Measurements from ENCODE around the gene DUSP28.

Gene DUSP28

DNA sequence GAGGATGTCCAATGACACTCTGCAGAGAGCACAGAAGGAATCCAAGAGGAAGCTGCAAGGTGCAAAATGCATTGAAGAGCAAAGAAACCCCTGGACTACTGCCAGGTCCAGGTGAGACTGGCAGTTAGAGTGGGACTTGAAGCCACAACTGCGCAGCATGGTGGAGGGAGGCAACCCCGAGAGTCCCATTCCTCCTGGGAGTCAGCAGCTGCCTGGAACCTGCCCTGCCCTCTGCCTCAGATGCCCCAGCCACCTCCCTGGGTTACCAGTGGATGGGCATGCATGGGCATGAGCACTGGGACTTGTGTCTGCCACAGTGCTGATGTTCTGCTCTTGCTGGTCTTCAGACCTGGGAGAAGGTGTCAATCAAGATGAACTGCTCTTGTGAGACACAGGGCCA is 45.5 kb upstream of the DUSP28 start (continued):
- TF ChIP-seq, protein P1, sequence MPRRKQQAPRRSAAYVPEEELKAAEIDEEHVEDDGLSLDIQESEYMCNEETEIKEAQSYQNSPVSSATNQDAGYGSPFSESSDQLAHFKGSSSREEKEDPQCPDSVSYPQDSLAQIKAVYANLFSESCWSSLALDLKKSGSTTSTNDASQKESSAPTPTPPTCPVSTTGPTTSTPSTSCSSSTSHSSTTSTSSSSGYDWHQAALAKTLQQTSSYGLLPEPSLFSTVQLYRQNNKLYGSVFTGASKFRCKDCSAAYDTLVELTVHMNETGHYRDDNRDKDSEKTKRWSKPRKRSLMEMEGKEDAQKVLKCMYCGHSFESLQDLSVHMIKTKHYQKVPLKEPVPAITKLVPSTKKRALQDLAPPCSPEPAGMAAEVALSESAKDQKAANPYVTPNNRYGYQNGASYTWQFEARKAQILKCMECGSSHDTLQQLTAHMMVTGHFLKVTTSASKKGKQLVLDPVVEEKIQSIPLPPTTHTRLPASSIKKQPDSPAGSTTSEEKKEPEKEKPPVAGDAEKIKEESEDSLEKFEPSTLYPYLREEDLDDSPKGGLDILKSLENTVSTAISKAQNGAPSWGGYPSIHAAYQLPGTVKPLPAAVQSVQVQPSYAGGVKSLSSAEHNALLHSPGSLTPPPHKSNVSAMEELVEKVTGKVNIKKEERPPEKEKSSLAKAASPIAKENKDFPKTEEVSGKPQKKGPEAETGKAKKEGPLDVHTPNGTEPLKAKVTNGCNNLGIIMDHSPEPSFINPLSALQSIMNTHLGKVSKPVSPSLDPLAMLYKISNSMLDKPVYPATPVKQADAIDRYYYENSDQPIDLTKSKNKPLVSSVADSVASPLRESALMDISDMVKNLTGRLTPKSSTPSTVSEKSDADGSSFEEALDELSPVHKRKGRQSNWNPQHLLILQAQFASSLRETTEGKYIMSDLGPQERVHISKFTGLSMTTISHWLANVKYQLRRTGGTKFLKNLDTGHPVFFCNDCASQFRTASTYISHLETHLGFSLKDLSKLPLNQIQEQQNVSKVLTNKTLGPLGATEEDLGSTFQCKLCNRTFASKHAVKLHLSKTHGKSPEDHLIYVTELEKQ (tag by site-specific recombination; IDR thresholded peaks at IDR 0.05; ENCODE audit: borderline replicate concordance), result no peak
- TF ChIP-seq ZNF211 (tag by site-specific recombination; IDR thresholded peaks at IDR 0.05; ENCODE audit: low read depth), result no peak
- TF ChIP-seq ZSCAN16 (tag by site-specific recombination; IDR thresholded peaks at IDR 0.05), result no peak
- no peak for TF ChIP-seq ZEB2 (tag by site-specific recombination; IDR thresholded peaks at IDR 0.05)
- TF ChIP-seq SCRT1 (tag by site-specific recombination; IDR thresholded peaks at IDR 0.05; ENCODE audit: borderline replicate concordance), result no peak
- no peak for TF ChIP-seq HOXD13 (CRISPR knock-in tag; IDR thresholded peaks at IDR 0.05; ENCODE audit: borderline replicate concordance)
- TF ChIP-seq ZNF292 (tag by site-specific recombination; IDR thresholded peaks at IDR 0.05; ENCODE audit: borderline replicate concordance, low read depth), result no peak

DNA sequence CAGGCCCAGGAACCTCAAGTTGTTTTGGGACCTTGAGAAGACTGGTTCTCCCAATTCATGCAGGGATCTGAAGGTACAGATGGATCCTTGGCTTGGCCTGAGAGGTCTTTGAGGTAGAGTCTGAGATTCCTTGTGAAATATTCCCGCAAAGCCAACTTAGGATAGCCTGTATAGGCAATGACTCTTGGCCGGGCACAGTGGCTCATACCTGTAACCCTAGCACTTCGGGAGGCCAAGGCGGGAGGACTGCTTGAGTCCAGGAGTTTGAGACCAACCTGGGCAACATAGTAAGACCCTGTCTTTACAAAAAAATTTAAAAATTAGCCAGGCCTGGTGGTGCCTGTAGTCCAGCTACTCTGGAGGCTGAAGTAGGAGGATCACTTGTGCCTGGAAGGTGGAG is 42.8 kb upstream of the DUSP28 start:
- POLR2A ChIA-PET, result no interaction called here
- peaks cover 0 to 2% of the 10 kb centered on the region in 2 experiments; a peak in 1 of 3 replicates for H3K36me3 ChIP-seq (ENCODE audit: control insufficient read depth in 2 of 2, insufficient read depth in 1 of 2, low read length in 2 of 2)
- no peaks in the 10 kb centered on the region for H3K4me1 ChIP-seq (ENCODE audit: control insufficient read depth, insufficient read depth, low read length)
- no peak overlapping the region for H3K4me3 ChIP-seq (ENCODE audit: low read depth, low read length)
- no peak for TF ChIP-seq ZNF274 (IDR thresholded peaks at IDR 0.05; ENCODE audit: low read length)
- TF ChIP-seq ZNF274 (tag by site-specific recombination; IDR thresholded peaks at IDR 0.05; ENCODE audit: borderline replicate concordance), result no peak
- TF ChIP-seq ZFHX2 (tag by site-specific recombination; conservative IDR thresholded peaks at IDR 0.05), result no peak
- TF ChIP-seq ZNF202 (tag by site-specific recombination; IDR thresholded peaks at IDR 0.05; ENCODE audit: borderline replicate concordance), result no peak
- no peak for TF ChIP-seq ZSCAN30 (tag by site-specific recombination; IDR thresholded peaks at IDR 0.05)
- no peak for TF ChIP-seq ZNF510 (tag by site-specific recombination; IDR thresholded peaks at IDR 0.05; ENCODE audit: insufficient replicate concordance)
- no peak for TF ChIP-seq PRDM4 (tag by site-specific recombination; IDR thresholded peaks at IDR 0.05)
- TF ChIP-seq ZSCAN5A (tag by site-specific recombination; IDR thresholded peaks at IDR 0.05), result no peak
- CTCF ChIA-PET, result interaction anchor here (0.6 kb wide), 1 partner anchor 285 kb away, joined by 3 read pairs; no protein-coding TSS in a partner anchor
- H3K9me3 ChIP-seq (ENCODE audit: control insufficient read depth, insufficient read depth, low read depth, low read length), result no peaks in the 10 kb centered on the region
- H3K27ac ChIP-seq (ENCODE audit: extremely low read depth, low read depth, low read length), result no peak overlapping the region

DNA sequence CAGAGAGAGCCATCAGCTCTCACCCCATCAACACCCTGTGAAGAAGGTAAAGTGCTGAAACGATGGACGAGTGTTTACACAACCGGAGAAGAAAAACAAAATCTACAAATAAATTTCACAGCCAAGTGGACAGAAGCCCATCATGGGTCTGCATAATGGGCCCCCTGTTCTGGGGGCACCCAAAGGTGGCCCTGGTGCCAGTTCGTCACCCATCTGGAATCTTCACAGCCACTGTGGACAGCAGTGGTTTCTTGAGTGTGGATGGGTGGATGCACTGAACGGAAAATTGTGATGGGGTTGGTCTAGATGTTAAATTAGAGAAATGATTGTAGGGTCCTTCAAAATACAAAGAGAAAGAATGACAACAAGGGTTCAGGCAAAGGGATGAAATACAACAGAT is 41.2 kb upstream of the DUSP28 start:
- ChIA-PET CTCF (interaction anchor here (0.6 to 0.9 kb wide), 2 partner anchors 46 to 47 kb away, joined by 3 to 4 read pairs; no protein-coding TSS in a partner anchor), POLR2A (no interaction called here)
- Histone ChIP-seq H3K36me3 (ENCODE audit: control insufficient read depth in 2 of 2, insufficient read depth in 1 of 2, low read length in 2 of 2) (peaks cover 0 to 18% of the 10 kb centered on the region in 2 experiments; a peak in 1 of 3 replicates), H3K4me1 (ENCODE audit: control insufficient read depth, insufficient read depth, low read length) (no peaks in the 10 kb centered on the region), H3K9me3 (ENCODE audit: control insufficient read depth, insufficient read depth, low read depth, low read length) (no peaks in the 10 kb centered on the region), H3K27ac (ENCODE audit: extremely low read depth, low read depth, low read length) (no peak overlapping the region), H3K4me3 (ENCODE audit: low read depth, low read length) (no peak overlapping the region)
- TF ChIP-seq KLF10 (tag by site-specific recombination; IDR thresholded peaks at IDR 0.05), result no peak
- TF ChIP-seq ZNF660 (tag by site-specific recombination; IDR thresholded peaks at IDR 0.05), result no peak
- TF ChIP-seq MYNN (tag by site-specific recombination; IDR thresholded peaks at IDR 0.05; ENCODE audit: borderline replicate concordance), result no peak
- TF ChIP-seq ZNF561 (tag by site-specific recombination; IDR thresholded peaks at IDR 0.05; ENCODE audit: borderline replicate concordance), result no peak
- TF ChIP-seq ZNF132 (tag by site-specific recombination; IDR thresholded peaks at IDR 0.05; ENCODE audit: borderline replicate concordance), result no peak
- no peak for TF ChIP-seq ZNF133 (tag by site-specific recombination; IDR thresholded peaks at IDR 0.05)
- TF ChIP-seq SP3 (tag by site-specific recombination; IDR thresholded peaks at IDR 0.05), result no peak
- no peak for TF ChIP-seq ZNF658 (tag by site-specific recombination; IDR thresholded peaks at IDR 0.05)
- TF ChIP-seq ZNF335 (tag by site-specific recombination; conservative IDR thresholded peaks at IDR 0.05), result no peak

All from HEK293 (cell line).